ENCODE data around the gene HSPB6.

GRCh38 chr19:35777086-35777841, 20.4 kb upstream of the HSPB6 start:
- TF ChIP-seq CTCF (conservative IDR thresholded peaks at IDR 0.05 in 1 of 2, IDR thresholded peaks at IDR 0.05 in 1 of 2; ENCODE audit: extremely low read depth in 1 of 2, insufficient read depth in 1 of 2, low read depth in 1 of 2, low read length in 2 of 2) (no peak), EZH2 (IDR thresholded peaks at IDR 0.05; ENCODE audit: borderline replicate concordance, low read length) (no peak)

Measured in mammary epithelial cell (primary cell).